Measurements from ENCODE around the gene ATP13A1.

ATP13A1 gene

DNA sequence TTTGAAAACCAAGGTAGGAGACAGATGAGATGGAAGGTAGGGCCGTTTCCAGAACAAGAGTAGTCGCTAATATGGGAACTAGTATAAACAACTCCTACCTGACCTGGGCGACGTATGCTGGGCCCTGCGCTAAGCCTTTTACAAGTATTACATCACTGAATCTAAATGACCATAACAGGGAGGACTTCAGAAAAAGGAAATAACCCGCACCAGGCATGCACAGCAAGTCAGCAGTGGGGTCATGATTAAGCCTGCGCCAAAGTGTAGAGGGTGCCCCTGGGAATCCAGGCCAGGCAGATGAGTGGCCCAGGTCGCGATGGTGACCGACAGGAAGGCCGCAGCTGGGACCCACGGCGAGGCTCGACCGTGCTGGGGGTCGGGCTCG lies 613 bp downstream of the ATP13A1 start:
- no peak for DNase-seq (ENCODE audit: low spot score)
- TF ChIP-seq, protein P1, sequence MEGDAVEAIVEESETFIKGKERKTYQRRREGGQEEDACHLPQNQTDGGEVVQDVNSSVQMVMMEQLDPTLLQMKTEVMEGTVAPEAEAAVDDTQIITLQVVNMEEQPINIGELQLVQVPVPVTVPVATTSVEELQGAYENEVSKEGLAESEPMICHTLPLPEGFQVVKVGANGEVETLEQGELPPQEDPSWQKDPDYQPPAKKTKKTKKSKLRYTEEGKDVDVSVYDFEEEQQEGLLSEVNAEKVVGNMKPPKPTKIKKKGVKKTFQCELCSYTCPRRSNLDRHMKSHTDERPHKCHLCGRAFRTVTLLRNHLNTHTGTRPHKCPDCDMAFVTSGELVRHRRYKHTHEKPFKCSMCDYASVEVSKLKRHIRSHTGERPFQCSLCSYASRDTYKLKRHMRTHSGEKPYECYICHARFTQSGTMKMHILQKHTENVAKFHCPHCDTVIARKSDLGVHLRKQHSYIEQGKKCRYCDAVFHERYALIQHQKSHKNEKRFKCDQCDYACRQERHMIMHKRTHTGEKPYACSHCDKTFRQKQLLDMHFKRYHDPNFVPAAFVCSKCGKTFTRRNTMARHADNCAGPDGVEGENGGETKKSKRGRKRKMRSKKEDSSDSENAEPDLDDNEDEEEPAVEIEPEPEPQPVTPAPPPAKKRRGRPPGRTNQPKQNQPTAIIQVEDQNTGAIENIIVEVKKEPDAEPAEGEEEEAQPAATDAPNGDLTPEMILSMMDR (IDR thresholded peaks at IDR 0.05; ENCODE audit: borderline replicate concordance, control extremely low read depth, extremely low read depth, insufficient read depth, missing control alignments), result no peak
- in situ Hi-C loops (cut with MboI; ENCODE audit: low sequenced_read_pairs, unreplicated experiment), result no loop called here

DNA sequence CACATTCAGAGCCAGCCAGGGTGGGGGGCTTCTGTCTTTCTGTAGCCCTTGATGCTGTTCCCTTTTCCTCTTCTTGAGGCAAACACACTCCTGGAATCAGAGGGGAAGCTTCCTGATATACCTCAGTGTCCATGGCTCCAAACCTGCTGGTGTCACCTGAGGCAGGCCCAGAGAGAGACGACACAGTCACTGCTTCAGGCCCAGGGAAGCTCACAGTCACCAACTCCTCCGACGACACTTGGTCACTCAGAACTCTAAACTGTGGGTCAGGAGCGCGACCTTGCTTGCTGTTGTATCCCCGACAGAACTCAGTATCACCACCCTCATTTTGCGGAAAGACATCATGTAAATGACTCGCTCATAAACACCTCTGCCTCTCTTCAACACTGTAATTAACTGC lies 1.1 kb downstream of the ATP13A1 start:
- DNase-seq (ENCODE audit: low spot score), result no peak
- TF ChIP-seq, protein P1 (IDR thresholded peaks at IDR 0.05; ENCODE audit: borderline replicate concordance, control extremely low read depth, extremely low read depth, insufficient read depth, missing control alignments), result no peak

DNA sequence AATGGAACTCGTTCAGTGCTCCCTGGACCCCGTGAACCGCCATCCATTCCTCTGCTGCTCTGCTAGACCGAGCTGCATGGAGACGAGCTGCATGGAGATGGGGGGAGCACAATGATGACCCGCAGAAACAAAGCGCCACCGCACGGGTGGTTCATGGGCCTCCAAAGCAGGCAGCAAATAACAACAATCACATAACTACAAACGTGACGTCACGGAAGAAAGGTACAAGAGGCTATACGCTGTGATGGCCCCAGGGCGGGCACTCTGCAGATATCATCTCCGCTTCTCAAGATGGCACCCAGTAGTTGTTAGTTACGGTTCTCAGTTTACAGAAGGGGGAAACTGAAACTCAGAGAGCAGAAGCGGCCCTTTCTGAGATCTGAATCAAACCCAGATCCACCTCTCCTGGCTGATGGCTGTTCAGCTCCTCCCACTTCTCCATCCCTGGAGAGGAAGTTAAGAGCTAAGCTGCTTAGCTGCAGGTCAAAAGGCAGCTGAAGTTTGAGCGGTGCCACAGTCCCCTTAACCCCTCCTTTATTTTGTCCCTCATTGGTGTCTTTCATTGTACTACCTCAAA lies 1.7 kb downstream of the ATP13A1 start:
- peak; percentile 82 for DNase-seq (ENCODE audit: low spot score)
- TF ChIP-seq, protein P1 (IDR thresholded peaks at IDR 0.05; ENCODE audit: borderline replicate concordance, control extremely low read depth, extremely low read depth, insufficient read depth, missing control alignments), result no peak
- in situ Hi-C loops (cut with MboI; ENCODE audit: low sequenced_read_pairs, unreplicated experiment), result no loop called here

More for the DNA sequence above, 1.1 kb downstream of the ATP13A1 start:
- in situ Hi-C loops (cut with MboI; ENCODE audit: low sequenced_read_pairs, unreplicated experiment), result no loop called here

DNA sequence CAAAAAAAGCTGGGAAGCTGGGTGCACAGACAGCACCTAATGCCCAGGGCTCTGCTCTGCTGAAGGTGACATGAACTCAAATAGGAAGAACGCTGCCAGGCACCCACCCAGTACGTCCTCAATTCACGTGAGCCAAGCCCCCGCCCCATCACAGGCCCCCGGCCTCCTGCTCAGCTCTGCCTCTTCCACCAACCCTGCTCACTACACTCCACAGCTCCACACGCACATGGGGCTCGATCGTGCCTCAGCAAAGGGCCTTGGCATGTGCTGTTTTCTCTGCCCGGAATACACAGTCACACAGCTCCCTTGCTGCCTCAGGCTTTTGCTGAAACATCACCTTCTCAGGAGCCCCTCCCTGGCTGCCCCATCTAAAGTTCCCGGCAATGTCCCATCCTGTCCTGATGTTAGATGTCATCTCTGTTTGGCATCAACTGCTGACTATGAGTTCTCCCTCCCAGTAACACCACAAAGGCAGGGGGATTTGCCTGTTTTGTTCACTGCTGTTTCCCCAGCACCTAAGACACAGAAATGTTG lies 2.3 kb downstream of the ATP13A1 start:
- DNase-seq (ENCODE audit: low spot score), result no peak
- TF ChIP-seq, protein P1 (IDR thresholded peaks at IDR 0.05; ENCODE audit: borderline replicate concordance, control extremely low read depth, extremely low read depth, insufficient read depth, missing control alignments), result no peak
- in situ Hi-C loops (cut with MboI; ENCODE audit: low sequenced_read_pairs, unreplicated experiment), result no loop called here

DNA sequence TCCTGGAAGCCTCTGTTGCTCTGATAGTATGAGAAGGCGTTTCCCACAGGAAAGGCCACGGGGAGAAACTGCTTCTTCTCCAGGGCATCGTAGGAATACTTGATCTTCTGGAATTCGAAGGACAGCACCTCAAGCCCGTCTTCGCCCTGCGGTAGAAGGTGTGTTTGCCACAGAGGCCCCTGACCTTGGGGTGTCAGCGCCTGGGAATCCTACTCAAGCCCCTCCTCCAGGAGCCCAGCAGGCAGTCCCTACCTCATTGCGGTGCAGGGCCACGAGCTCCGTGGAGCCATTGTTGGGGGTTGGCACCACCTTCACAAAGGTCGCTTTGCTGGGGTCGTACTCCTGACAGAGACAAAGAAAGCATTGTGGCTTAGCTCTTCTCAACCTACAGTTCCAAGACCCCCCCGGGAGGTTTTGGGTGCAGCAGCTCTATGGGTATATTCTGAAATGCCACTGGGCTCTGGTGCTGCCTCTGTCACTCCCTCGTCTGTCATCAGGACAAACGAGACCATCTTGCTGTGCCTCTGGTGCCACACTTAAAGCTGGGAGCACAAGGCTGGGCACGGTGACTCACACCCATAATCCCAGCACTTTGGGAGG lies 3.7 kb downstream of the ATP13A1 start:
- DNase-seq (ENCODE audit: low spot score), result no peak
- TF ChIP-seq, protein P1 (IDR thresholded peaks at IDR 0.05; ENCODE audit: borderline replicate concordance, control extremely low read depth, extremely low read depth, insufficient read depth, missing control alignments), result no peak
- in situ Hi-C loops (cut with MboI; ENCODE audit: low sequenced_read_pairs, unreplicated experiment), result no loop called here

DNA sequence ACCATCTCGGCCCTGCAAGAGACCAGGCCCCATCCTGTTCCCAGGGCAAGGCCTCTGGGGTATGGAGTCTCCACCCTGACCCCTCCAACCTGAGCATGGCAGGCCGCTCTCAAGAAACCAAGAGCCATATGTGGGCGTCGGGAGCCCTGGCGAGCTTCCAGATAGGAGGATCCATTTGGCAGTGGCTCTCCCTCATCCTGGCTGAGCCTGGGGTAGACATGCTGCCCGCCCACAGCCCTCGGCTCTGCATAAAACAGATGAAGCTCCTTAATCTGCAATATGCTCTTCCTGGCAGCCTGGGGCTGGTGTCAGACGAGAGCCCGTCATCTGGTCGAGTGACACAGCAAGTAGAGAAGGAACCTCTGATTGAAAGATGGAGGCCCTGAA lies 6.1 kb downstream of the ATP13A1 start:
- in situ Hi-C loops (cut with MboI; ENCODE audit: low sequenced_read_pairs, unreplicated experiment), result no loop called here
- TF ChIP-seq, protein P1 (IDR thresholded peaks at IDR 0.05; ENCODE audit: borderline replicate concordance, control extremely low read depth, extremely low read depth, insufficient read depth, missing control alignments), result no peak
- DNase-seq (ENCODE audit: low spot score), result peak; percentile 15

Measured in GM13976 (cell line).